ENCODE measurements around the gene IKBIP.

IKBIP gene, protein sequence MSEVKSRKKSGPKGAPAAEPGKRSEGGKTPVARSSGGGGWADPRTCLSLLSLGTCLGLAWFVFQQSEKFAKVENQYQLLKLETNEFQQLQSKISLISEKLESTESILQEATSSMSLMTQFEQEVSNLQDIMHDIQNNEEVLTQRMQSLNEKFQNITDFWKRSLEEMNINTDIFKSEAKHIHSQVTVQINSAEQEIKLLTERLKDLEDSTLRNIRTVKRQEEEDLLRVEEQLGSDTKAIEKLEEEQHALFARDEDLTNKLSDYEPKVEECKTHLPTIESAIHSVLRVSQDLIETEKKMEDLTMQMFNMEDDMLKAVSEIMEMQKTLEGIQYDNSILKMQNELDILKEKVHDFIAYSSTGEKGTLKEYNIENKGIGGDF

DNA sequence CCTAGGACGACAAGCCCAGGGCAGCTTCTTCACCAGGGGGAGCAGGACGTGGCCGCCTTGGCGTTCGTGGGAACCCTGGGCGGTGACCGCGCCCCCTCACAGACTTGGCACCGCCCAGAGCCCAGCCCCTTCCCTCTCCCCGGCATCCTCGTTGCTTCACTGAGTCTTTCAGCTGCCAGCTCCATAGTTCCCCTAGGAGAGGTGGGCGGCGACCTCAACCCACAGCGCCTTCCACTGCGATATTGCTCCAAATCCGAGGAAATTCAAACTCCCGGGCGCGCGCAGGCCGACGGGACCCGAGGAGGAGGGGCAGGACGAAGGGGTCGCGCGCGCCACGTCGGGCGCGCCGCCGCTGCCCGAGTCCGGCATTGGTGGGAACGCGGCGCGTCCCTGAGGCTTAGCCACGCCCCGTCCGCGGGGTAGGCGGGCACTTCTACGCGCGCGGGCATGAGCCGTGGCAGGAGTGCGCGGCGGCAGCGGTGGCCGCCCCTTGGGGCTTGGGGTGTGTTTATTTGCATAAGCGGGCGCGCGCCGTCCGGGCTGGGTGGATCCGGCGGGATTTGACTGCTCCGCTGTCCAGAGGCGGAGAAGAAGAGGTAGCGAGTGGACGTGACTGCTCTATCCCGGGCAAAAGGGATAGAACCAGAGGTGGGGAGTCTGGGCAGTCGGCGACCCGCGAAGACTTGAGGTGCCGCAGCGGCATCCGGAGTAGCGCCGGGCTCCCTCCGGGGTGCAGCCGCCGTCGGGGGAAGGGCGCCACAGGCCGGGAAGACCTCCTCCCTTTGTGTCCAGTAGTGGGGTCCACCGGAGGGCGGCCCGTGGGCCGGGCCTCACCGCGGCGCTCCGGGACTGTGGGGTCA, at the start of gene IKBIP, which contains the start of gene APAF1:
Gene IKBIP, minus strand, starts transcription at position 77 of the 860 bp plus-strand sequence. CDS start 87 bp downstream, outside the sequence.
Gene APAF1, plus strand, starts transcription at position 579 of the 860 bp plus-strand sequence. CDS start 3,070 bp downstream, outside the sequence.
- H3K27ac ChIP-seq (ENCODE audit: low read depth, low read length), result peak within 1 kb of the TSS; percentile 97
- peaks cover 17% of the 10 kb centered on the region for H3K36me3 ChIP-seq (ENCODE audit: control insufficient read depth, insufficient read depth, low read length)

DNA sequence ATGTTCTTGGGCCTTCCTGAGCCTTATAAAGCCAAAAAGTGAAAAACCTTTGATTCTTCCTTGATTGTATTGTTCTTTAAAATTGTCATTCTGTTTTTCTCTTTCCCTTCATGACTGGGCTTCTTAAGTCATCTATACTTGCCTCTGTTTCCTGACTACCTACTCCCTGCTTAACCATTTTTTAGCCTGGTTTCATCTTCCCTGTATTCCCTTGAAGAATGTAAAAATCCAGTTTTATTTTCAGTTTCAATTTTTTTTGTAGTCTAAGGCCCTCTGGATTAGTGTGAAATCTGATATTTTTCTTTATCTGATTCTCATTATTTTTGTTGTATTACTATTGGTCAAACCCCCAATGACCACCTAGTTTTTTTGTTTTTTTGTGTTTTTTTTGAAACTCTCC, 46.8 kb upstream of the IKBIP start:
- peaks cover 11% of the 10 kb centered on the region for H3K4me1 ChIP-seq (ENCODE audit: control insufficient read depth, insufficient read depth, low read length)
- no peak overlapping the region for H3K4me3 ChIP-seq (ENCODE audit: low read depth, low read length)
- no peak overlapping the region for H3K9ac ChIP-seq (ENCODE audit: low read depth, low read length)
- no peaks in the 10 kb centered on the region for H3K9me3 ChIP-seq (ENCODE audit: control insufficient read depth, insufficient read depth, low read length)
- H3K27ac ChIP-seq (ENCODE audit: low read depth, low read length), result no peak overlapping the region
- H3K36me3 ChIP-seq (ENCODE audit: control insufficient read depth, insufficient read depth, low read length), result peaks cover 12% of the 10 kb centered on the region
- no peaks in the 10 kb centered on the region for H3K27me3 ChIP-seq (ENCODE audit: control insufficient read depth, insufficient read depth, low read length)

More for the DNA sequence above, at the start of gene IKBIP, which contains the start of gene APAF1:
- Histone ChIP-seq H3K4me1 (ENCODE audit: control insufficient read depth, insufficient read depth, low read length) (0 out of 2 replicates have a peak, but pooled peaks cover 3% of the 10 kb centered on the region), H3K4me3 (ENCODE audit: low read depth, low read length) (peak within 1 kb of the TSS; percentile 96), H3K27me3 (ENCODE audit: control insufficient read depth, insufficient read depth, low read length) (no peaks in the 10 kb centered on the region), H3K9ac (ENCODE audit: low read depth, low read length) (peak within 1 kb of the TSS; percentile 72), H3K9me3 (ENCODE audit: control insufficient read depth, insufficient read depth, low read length) (no peaks in the 10 kb centered on the region)

DNA sequence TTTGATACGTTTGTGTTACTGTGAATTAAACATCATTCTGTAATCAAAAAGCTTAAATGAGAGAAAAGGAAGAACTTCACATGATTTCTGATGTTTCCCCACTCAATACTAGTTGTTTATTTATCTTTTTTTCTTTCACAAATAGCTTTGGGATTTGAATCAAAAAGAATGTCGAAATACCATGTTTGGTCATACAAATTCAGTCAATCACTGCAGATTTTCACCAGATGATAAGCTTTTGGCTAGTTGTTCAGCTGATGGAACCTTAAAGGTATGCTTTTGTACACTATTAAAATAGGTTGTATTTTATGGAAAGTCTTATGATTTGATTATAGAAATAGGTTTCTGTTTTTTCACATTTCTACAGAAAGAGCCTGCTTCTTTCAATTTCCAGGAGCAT, 42.0 kb upstream of the IKBIP start:
- H3K9ac ChIP-seq (ENCODE audit: low read depth, low read length), result no peak overlapping the region
- H3K27me3 ChIP-seq (ENCODE audit: control insufficient read depth, insufficient read depth, low read length), result no peaks in the 10 kb centered on the region
- H3K4me1 ChIP-seq (ENCODE audit: control insufficient read depth, insufficient read depth, low read length), result no peaks in the 10 kb centered on the region
- H3K9me3 ChIP-seq (ENCODE audit: control insufficient read depth, insufficient read depth, low read length), result no peaks in the 10 kb centered on the region
- H3K36me3 ChIP-seq (ENCODE audit: control insufficient read depth, insufficient read depth, low read length), result peaks cover 36% of the 10 kb centered on the region
- no peak overlapping the region for H3K27ac ChIP-seq (ENCODE audit: low read depth, low read length)
- H3K4me3 ChIP-seq (ENCODE audit: low read depth, low read length), result no peak overlapping the region

DNA sequence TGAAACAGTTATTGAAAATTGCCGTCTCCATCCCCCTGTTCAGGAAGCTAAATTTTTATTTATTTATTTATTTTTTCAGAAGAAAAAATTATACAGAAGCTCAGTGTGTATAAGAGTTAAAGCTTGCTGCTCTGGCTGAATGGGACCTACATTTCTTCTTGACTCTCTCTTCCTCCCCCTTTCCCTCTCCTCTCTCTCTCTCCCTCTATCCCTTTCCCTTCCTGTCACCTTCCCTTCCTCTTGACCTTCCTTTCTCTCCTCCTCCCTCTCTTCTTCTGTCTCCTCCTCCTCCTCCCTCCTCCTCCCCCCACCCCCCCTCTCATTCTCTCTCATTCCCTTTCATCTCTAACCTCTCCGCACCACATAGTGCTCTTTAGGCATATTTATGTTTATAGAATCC, 39.6 kb upstream of the IKBIP start:
- Histone ChIP-seq H3K27me3 (ENCODE audit: control insufficient read depth, insufficient read depth, low read length) (no peaks in the 10 kb centered on the region), H3K9ac (ENCODE audit: low read depth, low read length) (no peak overlapping the region), H3K27ac (ENCODE audit: low read depth, low read length) (no peak overlapping the region), H3K4me1 (ENCODE audit: control insufficient read depth, insufficient read depth, low read length) (no peaks in the 10 kb centered on the region), H3K36me3 (ENCODE audit: control insufficient read depth, insufficient read depth, low read length) (peaks cover 57% of the 10 kb centered on the region), H3K4me3 (ENCODE audit: low read depth, low read length) (no peak overlapping the region), H3K9me3 (ENCODE audit: control insufficient read depth, insufficient read depth, low read length) (no peaks in the 10 kb centered on the region)

DNA sequence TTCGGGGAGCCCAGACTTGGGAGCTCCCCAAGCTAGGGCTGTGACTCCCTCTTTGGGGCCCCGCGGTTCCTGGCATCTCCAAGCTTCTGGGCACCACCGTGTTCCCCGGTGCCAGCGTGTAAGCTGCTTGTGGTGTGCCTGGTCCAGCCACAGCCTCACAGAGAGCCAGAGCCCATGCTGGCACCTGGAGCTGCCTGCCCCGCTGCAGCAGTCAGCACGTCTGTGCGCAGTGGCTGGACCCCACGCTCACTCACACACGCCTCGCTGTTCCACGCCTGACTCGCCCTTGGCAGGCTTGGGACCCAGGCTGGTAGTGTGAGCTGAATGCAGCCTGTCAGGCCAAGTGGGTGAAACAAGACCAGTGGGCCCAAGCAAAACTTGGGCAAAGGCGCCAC, 35.0 kb upstream of the IKBIP start:
- Histone ChIP-seq H3K4me1 (ENCODE audit: control insufficient read depth, insufficient read depth, low read length) (no peaks in the 10 kb centered on the region), H3K9me3 (ENCODE audit: control insufficient read depth, insufficient read depth, low read length) (no peaks in the 10 kb centered on the region), H3K36me3 (ENCODE audit: control insufficient read depth, insufficient read depth, low read length) (peaks cover 55% of the 10 kb centered on the region), H3K27ac (ENCODE audit: low read depth, low read length) (no peak overlapping the region), H3K27me3 (ENCODE audit: control insufficient read depth, insufficient read depth, low read length) (no peaks in the 10 kb centered on the region), H3K4me3 (ENCODE audit: low read depth, low read length) (no peak overlapping the region), H3K9ac (ENCODE audit: low read depth, low read length) (no peak overlapping the region)

DNA sequence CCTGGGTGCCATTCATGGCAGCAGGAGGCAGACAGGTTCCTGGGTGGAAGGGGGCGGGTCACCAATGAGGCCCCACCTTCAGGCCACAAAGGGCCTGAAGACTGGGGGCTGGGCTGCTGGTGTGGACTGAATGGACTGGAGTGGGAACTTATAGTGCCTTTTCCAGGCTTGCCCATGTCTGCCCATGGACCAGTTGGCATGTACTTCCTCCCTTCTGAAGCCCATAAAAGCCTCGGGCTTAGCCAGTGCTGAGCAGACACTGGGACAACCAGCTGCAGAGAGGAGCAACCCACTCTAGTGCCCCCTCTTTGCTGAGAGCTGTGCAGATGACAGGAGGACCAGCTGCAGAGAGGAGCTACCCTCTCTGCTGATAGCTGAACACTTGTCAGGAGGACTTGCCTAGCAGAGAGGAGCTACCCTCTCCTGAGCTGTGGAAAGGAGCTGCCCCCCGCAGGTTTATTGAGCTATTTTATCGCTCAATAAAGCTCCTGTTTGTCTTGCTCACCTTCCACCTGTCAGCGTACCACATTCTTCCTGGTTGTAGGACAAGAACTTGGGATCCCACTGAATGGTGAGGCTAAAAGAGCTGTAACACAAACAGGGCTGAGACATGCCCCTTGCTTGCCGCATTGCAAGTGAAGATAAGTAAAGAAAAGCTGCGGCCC, 34.5 kb upstream of the IKBIP start:
- Histone ChIP-seq H3K9me3 (ENCODE audit: control insufficient read depth, insufficient read depth, low read length) (no peaks in the 10 kb centered on the region), H3K27me3 (ENCODE audit: control insufficient read depth, insufficient read depth, low read length) (no peaks in the 10 kb centered on the region), H3K36me3 (ENCODE audit: control insufficient read depth, insufficient read depth, low read length) (peaks cover 53% of the 10 kb centered on the region), H3K27ac (ENCODE audit: low read depth, low read length) (no peak overlapping the region), H3K4me3 (ENCODE audit: low read depth, low read length) (no peak overlapping the region), H3K9ac (ENCODE audit: low read depth, low read length) (no peak overlapping the region), H3K4me1 (ENCODE audit: control insufficient read depth, insufficient read depth, low read length) (no peaks in the 10 kb centered on the region)

DNA sequence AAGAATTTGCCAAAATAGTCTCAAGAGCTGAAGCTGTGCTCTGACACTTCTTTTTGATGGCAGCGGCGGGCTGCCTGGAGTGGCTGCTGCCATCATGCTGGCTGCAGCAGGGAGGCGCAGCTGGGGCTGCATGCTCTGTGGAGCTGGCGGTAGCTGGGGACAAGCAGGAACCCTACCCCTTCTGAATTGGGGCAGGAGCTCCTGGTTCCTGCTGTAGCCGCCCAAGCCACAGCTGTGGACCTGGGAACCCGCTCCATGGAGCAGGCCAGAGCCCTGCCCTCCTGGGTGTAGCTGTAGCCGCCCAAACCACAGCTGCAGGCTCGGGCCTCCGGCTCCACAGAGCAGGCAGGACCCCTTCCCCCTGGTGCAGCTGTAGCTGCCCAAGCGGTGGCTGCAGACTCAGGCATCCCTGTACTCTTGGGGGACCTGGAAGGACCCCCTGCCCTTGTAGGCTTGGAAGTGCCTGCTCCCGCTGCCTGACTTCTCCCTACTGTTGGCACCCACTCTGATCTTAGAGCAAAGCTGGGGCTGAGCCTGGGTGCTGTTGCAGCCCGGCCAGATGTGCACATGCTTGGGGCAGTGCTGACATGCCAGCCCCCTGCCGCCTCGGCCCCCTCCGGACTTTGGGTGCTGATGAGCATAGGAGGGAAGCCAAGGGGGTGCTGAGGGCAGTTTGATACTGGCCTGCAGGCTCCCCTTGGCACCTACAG, 33.8 kb upstream of the IKBIP start:
- Histone ChIP-seq H3K36me3 (ENCODE audit: control insufficient read depth, insufficient read depth, low read length) (peaks cover 47% of the 10 kb centered on the region), H3K4me1 (ENCODE audit: control insufficient read depth, insufficient read depth, low read length) (no peaks in the 10 kb centered on the region), H3K4me3 (ENCODE audit: low read depth, low read length) (no peak overlapping the region), H3K27me3 (ENCODE audit: control insufficient read depth, insufficient read depth, low read length) (no peaks in the 10 kb centered on the region), H3K9ac (ENCODE audit: low read depth, low read length) (no peak overlapping the region), H3K9me3 (ENCODE audit: control insufficient read depth, insufficient read depth, low read length) (no peaks in the 10 kb centered on the region), H3K27ac (ENCODE audit: low read depth, low read length) (no peak overlapping the region)

DNA sequence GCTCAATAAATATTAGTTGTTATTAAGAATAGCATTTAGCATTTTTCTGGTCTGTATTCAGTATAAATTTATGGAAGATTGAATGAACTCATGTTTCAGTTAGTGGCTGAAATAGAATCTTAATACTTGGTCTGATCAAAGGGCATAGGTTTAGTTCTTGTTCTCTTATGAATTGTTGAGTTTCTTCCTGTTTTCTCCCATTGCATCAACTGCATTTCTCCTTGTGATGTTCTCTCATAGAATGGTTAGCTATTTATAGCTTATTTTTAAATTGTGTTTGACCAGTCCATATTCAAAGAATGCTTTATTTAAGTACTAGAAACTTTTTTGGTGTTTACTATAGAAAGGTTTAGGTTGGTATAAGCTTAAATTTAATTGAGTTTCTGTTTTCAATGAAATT, 30.3 kb upstream of the IKBIP start:
- Histone ChIP-seq H3K27me3 (ENCODE audit: control insufficient read depth, insufficient read depth, low read length) (no peaks in the 10 kb centered on the region), H3K4me1 (ENCODE audit: control insufficient read depth, insufficient read depth, low read length) (no peaks in the 10 kb centered on the region), H3K9me3 (ENCODE audit: control insufficient read depth, insufficient read depth, low read length) (no peaks in the 10 kb centered on the region), H3K27ac (ENCODE audit: low read depth, low read length) (no peak overlapping the region), H3K9ac (ENCODE audit: low read depth, low read length) (no peak overlapping the region), H3K4me3 (ENCODE audit: low read depth, low read length) (no peak overlapping the region), H3K36me3 (ENCODE audit: control insufficient read depth, insufficient read depth, low read length) (peaks cover 30% of the 10 kb centered on the region)

DNA sequence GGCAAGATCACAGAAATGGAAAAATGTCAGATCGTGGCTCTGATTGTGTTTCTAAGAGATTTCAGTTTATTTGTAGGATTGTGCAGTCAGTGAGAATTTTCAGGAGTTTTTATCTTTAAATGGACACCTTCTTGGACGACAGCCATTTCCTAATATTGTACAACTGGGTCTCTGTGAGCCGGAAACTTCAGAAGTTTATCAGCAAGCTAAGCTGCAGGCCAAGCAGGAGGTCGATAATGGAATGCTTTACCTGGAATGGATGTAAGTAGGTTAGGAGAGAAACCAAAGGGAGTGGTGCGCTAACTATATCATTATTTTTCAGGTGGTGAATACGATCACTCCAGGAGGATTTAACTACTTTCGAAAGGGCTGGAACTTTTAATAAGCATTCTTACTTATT, 26.9 kb upstream of the IKBIP start:
- Histone ChIP-seq H3K36me3 (ENCODE audit: control insufficient read depth, insufficient read depth, low read length) (peaks cover 34% of the 10 kb centered on the region), H3K27ac (ENCODE audit: low read depth, low read length) (no peak overlapping the region), H3K9ac (ENCODE audit: low read depth, low read length) (no peak overlapping the region), H3K27me3 (ENCODE audit: control insufficient read depth, insufficient read depth, low read length) (no peaks in the 10 kb centered on the region), H3K9me3 (ENCODE audit: control insufficient read depth, insufficient read depth, low read length) (no peaks in the 10 kb centered on the region), H3K4me3 (ENCODE audit: low read depth, low read length) (no peak overlapping the region), H3K4me1 (ENCODE audit: control insufficient read depth, insufficient read depth, low read length) (no peaks in the 10 kb centered on the region)

DNA sequence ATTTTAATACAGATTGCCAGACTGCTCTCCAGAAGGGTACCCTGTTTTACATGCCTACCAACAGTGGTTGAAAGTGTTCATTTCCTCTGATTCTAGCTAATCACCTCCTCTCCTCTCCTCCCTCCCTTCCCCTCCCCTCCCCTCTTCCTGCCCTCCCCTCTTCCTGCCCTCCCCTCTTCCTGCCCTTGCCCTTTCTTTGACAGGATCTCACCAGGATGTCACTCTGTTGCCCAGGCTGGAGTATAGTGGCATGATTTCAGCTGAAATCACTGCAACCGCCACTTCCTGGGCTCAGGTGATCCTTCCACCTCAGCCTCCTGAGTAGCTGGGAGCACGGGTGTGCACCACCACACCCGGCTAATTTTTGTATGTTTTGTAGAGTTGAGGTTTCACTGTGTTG, 25.2 kb upstream of the IKBIP start:
- H3K4me3 ChIP-seq (ENCODE audit: low read depth, low read length), result no peak overlapping the region
- no peaks in the 10 kb centered on the region for H3K27me3 ChIP-seq (ENCODE audit: control insufficient read depth, insufficient read depth, low read length)
- no peak overlapping the region for H3K27ac ChIP-seq (ENCODE audit: low read depth, low read length)
- H3K9ac ChIP-seq (ENCODE audit: low read depth, low read length), result no peak overlapping the region
- no peaks in the 10 kb centered on the region for H3K4me1 ChIP-seq (ENCODE audit: control insufficient read depth, insufficient read depth, low read length)
- no peaks in the 10 kb centered on the region for H3K9me3 ChIP-seq (ENCODE audit: control insufficient read depth, insufficient read depth, low read length)
- peaks cover 45% of the 10 kb centered on the region for H3K36me3 ChIP-seq (ENCODE audit: control insufficient read depth, insufficient read depth, low read length)

All from HUES48 (cell line).